ENCODE measurements around the gene RHBDL1.
"Not testable (repeated sequence)": the region's sequence is repeated elsewhere in the genome, so short reads cannot be mapped to it uniquely, and the experiment has no call there.

The RHBDL1 gene

DNA sequence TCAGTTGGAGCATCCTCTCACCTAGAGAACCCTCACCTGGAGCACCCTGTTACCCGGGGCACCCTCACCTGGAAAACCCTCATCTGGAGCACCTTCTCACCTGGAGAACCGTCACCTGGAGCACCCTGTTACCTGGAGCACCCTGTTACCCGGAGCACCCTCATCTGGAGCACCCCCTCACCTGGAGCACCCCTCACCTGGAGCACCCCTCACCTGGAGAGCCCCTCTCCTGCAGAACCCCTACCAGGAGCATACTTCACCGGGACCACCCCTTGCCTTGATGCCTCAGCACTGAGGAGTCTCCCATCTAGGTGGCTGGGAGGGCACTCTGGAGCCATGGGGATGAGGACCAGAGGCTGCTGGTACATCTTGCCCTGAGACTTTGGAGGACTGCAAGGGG lies 33.5 kb downstream of the RHBDL1 start:
- DNase-seq = no peak

DNA sequence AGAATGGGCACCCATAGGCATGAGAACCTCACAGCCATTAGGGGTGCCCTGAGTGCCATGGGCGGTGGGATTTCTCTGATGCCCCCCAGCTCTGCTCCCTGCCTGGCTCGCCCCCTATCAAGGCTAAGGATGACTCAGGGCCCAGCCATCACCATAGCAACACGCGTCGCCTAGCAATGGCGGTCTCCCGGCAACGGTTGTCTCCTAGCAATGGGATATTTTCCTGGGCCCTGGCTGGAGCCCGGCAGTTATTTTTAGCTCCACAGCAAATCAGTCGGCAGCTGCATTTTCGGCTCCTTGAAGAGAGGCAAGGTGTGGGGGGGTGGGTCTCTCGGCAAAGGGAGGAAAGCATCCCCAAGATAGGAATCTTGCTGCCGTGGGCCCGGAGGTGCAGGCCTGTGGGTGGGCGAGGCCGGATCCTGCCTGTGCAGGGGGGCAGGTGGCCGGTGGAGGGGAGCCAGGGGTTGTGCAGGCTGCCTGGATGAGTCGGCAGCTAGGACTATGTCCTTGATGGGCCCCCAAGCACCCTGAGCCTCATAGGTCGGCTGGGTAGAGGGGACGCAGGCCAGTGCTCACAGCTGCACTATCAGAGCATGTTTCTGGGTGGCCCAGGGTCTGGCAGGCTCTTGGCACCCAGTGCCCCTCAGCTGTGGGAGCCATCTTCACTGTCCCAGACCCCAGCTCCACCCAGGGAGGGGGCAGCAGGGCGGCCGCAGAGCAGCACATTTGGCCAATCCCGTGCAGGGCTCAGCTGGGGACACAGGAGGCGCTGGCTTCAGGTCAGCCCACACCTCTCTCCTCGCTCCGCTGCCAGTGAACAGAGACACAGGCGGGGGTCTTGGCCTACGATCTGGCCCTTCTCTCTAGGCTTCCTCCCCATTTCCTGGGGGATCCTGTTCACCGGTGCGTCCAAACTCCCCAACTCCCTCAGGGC lies 34.4 kb downstream of the RHBDL1 start:
- DNase-seq = peak; percentile 80

DNA sequence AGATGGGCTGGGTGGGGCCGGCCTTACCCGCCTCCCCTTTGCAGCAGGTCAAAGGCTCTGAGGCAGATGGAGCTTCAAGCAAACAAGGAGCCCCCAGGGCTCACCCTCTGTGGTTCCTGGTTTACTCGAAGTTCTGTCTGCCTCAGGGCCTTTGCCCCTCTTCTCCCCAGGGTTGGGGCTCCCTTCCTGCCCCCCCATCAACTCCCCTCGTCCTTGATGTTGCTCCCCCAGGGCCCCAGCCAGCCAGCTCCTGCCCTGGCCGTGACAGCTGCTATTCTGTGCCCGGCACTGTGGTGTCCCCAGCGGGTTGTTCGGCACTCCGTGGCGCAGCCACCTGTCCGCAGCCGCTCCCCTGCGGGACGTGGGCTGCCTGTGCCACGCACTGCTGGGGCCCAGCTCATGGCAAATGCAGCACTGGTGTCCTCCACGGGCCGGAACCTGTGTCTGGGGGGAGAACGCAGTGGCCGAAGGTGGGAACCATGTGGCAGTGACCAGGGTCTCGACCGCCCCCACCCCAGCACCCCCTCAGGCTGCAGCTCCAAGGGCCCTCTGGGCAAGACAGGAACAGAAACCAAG lies 35.1 kb downstream of the RHBDL1 start:
- DNase-seq = no peak

DNA sequence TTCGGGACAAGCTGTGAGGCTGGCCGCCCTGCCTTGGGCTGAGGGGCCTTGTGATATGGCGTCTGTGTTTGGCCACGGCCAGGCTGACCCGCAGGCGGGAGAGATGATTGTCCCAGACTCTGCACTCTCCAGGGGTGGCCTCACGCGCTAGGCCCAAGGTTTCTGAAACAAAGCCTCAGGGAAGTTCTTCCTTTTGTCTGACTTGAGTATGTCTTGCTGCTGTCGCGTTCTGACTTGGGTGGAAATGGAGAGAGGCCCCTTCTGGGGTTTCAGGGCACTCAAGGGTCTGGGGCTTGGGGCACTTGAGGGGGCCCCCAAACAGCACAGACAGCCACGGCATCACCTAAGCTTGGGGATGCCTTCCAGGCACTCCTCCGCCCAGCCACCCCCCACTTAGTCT lies 35.6 kb downstream of the RHBDL1 start:
- DNase-seq = no peak

DNA sequence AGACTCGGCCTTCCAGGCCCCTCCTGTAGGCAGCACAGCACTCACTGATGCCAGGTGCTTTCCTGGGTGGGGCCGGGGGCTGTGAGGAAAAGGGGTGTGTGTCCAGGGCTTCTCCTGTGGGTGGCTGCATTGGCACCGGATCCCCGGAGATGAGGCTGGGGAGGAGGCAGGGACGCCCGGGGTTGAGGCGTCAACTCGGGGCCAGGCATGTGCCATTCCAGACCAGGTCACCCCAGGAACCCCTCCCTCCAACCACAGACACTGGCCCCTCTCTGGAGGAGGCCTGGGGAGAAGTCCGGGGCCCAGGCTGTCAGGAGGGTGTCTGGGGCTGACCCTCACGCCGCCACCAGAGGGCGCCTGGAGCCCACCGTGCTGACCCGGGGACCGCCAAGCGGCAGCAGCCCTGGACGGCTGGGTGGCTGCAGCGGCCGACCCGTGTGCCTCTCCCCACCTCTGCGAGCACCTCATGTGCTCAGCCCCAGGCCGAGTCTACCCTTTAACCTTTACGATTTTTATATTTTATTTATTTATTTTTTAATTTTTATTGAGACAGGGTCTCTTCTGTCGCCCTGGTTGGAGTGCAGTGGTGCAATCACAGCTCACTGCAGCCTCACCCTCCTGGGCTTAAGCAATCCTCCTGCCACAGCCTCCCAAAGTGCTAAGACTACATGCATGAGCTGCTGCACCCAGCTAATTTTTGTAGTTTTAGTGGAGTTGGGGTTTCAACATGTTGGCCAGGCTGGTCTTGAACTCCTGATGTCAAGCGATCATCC lies 36.3 kb downstream of the RHBDL1 start:
- peak; percentile 44 for DNase-seq

DNA sequence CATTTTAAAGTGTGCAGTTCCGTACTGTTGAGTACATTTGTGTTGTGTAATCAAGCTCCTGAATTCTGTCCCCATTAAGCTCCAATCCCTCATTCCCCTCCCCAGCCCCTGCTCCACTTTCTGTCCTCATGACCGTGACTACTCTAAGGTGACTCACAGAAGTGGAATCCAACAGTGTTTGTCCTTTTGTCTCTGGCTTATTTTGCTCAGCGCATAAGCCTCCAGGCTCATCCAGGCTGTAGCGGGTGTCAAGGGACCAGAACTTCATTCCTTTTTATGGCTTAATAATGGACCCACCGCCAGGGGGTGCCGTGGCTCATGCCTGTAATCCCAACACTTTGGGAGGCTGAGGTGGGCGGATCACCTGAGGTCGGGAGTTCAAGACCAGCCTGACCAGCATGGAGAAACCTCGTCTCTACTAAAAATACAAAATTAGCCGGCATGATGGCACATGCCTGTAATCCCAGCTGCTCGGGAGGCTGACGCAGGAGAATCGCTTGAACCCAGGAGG lies 37.3 kb downstream of the RHBDL1 start:
- DNase-seq = not testable (repeated sequence)

DNA sequence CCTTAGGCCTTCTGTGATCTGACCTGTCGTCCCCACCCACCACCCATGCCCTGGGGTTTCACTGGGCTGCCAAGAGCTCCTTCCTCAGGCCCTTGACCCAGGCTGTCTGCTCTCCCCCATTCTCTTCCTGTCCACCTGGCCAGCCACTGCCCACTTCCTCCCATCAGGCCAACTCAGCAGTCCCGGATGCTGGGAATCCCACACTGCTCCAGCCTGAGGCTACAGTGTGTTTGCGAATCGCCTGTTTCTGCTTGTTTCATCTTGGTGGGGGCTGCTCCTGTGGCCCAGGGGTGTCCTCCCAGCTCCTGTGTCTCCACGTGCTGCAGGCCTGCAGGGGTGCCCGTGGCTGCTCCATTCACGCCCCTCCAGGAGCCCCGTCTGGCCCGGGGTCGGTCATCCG lies 38.6 kb downstream of the RHBDL1 start:
- DNase-seq = no peak

DNA sequence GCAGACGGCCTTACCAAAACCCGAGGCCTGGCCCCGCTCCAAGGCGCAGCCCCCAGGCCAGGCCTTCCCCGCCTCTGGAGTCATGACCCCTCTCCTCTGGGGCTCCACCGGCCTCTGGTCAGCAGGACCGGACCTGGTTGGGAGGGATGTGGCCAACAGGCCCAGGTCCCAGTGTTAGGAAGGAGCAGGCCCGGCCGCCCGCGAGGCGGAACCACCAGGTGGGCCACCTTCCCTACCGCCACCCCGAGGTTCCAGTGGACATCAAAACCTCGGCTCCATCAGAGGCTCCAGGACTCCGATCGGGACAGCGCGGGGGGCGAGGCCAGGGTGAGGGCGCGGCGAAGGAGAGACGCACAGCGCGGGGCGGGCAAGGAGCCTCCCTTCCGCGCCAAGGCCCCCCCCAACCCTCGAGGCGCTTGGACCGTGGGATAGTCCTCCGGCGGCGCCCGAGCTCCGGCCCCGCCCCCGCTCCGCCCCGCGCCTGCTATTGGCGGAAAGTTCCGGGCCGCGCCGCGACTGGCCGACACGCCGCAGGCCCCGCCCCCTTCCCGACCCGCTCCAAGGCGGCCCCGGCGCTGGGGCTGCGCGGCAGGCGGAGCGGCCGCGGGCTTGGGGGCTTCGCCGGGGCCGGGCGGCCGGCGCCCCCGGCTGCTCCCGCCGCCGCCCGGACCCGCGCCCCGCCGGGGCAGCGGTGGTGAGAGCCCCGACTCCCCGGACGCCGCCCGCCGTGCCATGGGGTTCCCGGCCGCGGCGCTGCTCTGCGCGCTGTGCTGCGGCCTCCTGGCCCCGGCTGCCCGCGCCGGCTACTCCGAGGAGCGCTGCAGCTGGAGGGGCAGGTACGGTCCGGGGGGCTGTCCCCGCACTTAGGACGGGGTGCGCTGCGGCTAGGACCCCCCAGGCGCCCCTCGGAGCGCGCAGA lies 39.3 kb downstream of the RHBDL1 start, which contains the start of gene METRN:
METRN (plus strand) TSS at position 561 of the 919 bp plus-strand sequence; CDS start at position 733, 172 bp downstream.
- peak; percentile 64 for DNase-seq

DNA sequence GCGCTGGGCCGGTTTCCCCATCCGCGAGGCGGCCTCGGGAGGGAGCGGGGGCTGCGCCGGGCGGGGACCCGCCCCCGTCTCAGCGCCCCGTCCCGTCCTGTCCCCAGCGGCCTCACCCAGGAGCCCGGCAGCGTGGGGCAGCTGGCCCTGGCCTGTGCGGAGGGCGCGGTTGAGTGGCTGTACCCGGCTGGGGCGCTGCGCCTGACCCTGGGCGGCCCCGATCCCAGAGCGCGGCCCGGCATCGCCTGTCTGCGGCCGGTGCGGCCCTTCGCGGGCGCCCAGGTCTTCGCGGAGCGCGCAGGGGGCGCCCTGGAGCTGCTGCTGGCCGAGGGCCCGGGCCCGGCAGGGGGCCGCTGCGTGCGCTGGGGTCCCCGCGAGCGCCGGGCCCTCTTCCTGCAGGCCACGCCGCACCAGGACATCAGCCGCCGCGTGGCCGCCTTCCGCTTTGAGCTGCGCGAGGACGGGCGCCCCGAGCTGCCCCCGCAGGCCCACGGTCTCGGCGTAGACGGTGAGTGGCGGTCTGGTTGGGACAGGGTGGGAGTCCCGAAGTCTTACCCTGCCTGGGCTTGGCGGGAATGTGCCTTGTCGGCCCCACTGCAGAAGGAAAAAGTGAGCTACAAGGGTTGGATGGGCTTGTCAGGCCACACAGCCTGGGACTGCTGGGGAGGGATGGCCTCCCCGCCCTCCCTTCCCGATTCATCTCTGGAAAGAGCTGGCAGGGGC lies 40.2 kb downstream of the RHBDL1 start:
- DNase-seq = no peak

DNA sequence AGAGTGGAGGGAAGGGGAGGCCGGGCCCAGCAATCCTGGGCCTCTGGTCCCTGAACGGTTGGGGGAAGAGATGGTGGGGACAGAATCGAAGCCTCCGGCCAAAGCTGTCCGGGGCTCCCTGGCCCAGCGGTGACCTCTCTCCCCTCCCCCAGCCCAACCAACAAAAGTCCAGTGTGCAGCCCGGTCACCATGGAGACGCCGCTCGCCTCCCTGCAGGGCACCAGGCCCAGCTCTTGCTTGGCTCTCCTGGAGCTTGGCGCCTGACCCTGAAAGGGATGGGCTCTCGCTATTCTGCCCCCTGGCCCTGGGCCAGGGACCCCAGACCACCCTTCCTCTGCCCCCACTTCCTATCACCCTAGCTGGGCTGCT lies 40.7 kb downstream of the RHBDL1 start:
- no peak for DNase-seq

DNA sequence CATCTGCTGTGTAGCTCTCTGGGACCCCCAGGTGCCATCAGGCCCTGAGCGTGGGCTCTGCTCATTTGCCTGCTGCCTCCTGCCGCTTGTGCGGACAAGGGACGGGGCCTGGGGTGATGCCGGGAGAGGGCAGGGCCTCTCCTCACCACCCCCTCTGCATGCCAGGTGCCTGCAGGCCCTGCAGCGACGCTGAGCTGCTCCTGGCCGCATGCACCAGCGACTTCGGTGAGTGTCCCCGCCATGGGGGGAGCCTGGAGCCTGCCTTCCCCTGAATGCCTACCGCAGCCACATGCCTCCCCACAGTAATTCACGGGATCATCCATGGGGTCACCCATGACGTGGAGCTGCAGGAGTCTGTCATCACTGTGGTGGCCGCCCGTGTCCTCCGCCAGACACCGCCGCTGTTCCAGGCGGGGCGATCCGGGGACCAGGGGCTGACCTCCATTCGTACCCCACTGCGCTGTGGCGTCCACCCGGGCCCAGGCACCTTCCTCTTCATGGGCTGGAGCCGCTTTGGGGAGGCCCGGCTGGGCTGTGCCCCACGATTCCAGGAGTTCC lies 41.4 kb downstream of the RHBDL1 start:
- DNase-seq = no peak

DNA sequence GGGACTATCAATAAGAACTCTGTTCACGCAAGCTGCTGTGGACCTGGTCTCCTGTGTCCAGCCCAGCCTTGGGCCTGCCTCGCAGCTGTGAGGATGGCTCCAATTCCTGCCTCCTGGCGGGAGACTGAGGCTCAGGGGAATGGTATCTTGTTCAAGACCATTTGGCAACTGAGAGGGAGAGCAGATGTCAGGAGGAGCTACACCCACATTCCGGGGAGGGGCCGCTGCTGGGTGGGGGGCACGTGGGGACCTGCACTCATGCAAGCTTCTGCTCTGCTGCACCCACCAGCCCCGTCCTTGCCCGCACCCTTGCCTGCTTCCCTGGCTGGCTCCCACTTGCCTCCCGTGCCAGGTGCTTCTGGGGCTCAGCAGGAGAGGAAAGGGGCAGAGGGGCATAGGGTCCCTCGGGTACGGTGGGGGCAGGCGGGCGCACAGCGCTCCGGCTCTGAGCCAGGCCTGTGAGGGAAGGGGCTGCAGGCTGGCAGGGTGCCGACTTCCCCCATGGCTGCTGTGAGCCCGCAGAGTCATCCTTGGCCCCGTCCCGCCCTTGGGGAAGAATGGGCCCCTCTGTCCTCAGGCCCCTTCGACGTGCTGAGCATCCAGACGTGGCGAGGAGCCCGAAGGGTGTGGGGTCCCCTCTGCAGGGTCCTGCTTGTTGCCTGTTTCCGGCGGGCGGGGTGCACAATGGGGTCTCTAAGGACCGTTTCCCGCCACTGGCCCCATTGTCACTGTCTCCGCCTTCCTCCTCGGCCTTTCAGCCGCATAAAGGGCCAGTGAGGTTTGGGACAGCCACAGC lies 42.2 kb downstream of the RHBDL1 start:
- DNase-seq = no peak

DNA sequence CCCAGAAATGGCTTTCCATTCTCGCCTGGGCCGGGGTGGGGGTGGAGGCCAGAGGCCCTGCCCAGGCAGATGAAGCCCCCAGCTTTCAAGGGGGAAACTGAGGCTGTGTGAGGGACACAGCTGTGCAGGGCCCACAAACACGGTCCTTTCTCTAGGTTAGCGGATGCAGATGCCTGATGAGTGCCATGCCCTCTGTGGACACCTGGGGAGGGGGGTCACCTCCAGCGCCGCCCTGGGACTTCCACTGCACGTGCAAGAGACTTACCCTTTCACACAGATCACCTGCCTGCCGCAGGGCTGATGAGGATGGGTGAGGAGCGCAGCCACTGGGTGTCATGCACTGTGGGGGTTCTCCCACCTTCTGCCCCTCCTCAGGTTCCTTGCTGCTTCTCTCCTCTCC lies 42.9 kb downstream of the RHBDL1 start:
- no peak for DNase-seq

DNA sequence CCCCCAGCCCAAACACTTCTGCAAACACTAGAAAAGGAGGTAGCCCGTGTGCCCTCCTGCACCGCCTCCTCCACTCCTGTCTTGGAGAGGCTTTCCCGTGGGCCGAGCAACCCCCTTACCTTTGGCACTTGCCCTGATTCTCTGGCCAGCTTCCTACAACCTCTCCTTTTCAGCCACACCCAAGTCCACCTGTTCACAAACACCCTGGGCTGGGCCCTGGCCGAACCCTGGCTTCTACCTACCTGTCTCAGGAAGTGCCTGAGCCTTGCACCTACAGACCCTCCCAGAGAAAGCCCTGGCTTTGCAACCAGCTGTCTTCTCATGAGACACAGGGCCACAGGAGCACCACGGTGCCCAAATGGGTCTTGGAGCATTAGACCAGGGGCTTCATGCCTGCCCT lies 43.5 kb downstream of the RHBDL1 start:
- no peak for DNase-seq

DNA sequence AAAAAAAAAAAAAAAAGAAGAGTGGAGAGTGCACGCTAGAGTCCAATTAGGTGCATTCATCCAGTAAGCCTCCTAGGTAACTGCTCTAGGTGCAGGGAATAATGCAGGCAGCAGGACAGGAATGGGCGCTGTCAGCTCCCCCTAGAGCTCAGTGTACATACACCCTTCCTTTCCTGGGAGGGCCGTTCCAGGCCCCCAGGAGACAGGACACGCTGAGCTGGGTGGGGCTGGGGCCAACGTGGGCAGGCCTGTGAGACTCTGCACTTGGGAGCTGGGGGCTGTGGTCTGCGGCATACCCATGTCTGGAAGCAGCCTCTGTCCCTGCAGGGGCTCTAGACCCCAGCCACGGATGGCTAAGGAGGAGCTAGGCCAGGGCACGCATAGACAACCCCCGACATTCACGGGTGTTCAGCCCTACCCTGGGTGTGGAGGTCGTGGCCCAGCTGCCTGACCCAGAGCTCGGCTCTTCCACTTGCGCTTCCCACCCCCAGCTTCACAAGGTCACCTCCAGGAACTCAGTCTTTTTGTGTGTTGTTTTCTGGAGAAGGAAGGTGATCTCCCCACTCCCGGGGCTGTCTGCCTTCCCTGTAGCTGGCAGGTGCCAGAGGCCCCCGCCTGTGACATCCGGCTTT lies 44.5 kb downstream of the RHBDL1 start:
- peak; percentile 37 for DNase-seq

DNA sequence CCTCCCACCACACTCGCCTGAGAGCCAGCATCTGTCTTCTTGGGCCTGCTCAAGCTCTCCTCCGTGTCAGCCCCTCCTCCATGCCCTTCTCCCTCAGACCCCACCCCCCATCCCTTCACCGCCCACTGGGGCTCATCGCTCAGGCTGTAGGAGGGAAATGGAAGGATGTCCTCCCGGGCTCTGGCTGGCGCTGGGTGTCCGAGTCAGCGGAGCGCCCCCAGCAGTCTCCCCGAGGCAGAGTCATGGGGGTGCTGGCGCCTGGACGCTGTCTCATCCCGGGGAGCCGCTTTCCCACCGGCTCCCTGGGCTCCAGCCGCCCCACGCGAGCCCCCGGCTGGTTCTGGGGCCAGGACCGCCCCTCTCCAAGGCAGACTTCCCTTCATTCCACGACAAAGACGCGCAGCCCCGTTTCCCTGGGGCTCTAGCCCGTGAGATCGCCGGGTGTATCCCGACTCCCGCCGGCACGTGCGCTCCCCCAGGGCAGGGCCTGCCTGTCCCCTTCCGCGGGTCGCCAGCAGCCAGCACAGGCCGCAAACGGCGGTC lies 45.0 kb downstream of the RHBDL1 start:
- no peak for DNase-seq

DNA sequence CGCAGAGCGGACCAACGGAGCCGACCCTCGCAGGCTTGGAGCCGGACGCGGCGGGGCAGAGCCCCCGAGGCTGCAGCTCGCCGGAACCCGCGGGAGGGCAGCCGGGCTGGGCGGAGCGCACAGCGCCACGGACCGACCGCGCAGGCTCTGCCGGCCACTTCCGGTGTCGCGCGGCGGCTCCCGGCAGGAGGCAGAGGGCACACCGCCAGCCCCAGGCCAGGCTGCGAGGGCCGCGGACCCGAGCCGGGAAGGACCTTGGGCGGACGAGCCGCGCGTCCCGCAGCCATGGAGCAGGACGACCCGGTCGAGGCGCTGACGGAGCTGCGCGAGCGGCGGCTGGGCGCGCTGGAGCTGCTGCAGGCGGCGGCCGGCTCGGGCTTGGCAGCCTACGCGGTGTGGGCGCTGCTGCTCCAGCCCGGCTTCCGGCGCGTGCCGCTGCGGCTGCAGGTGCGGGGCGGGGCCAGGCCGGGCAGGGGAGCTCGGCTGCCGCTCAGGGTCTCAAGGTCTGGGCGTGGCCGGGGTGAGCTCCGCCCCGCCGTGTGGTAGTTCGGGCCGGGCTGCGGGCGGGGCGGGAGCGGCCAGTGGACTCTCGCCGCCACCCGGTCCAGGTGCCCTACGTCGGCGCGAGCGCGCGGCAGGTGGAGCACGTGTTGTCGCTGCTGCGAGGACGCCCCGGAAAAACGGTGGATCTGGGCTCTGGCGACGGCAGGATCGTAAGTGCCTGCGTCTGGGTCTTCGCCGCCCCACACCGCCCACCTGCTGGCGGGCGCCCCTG lies 45.7 kb downstream of the RHBDL1 start, which contains the start of gene ANTKMT:
ANTKMT (plus strand) TSS at position 157 of the 775 bp plus-strand sequence; CDS start at position 286, 129 bp downstream.
- peak; percentile 53 for DNase-seq

DNA sequence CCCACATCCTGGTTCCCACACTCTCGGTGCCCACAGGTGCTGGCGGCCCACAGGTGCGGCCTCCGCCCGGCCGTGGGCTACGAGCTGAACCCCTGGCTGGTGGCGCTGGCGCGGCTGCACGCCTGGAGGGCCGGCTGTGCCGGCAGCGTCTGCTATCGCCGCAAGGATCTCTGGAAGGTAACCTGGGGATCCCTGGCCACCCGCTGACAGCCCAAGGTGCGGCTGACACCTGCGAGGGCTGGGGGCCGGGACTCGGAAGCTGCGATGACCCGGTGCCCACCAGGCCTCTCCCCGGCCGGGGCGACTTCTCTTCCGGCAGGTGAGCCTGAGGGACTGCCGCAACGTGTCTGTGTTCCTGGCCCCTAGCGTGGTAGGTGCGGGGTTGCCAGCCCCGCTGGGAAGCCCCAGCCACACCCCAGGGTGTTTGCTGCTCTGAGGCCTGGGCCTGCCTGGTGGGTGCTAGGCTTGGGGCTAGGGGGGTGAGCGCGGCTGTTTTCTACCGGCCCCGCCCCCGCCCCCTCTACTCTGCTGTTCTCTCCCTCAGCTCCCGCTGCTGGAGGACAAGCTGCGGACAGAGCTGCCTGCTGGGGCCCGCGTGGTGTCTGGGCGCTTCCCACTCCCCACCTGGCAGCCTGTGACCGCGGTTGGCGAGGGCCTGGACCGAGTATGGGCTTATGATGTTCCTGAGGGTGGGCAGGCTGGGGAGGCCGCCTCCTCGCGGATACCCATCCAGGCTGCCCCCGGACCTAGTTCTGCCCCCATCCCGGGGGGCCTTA lies 46.5 kb downstream of the RHBDL1 start:
- no peak for DNase-seq
